SU-DHL-6 (cell line): ENCODE results near the gene UBE2E2.

Experiments used
- EZH2phosphoT487 ChIP-seq: fragments of 200-600 bp; sonication (generic), shearing (Covaris generic); conservative IDR thresholded peaks from 2 replicates; pipeline ENCODE4 v1.6.1; 2018; ENCODE audit warnings: mild to moderate bottlenecking, antibody characterized with exemption, low read length, moderate library complexity, mixed read lengths
- TF ChIP-seq, protein P1 (sequence below): fragments of 200-600 bp; sonication (generic); IDR thresholded peaks from one replicate; pipeline ENCODE4 v1.5.1; 2017; ENCODE audit warnings: antibody characterized with exemption, mild to moderate bottlenecking, low read length, moderate library complexity; ENCODE audit not compliant: insufficient read depth, poor library complexity, severe bottlenecking

DNA sequence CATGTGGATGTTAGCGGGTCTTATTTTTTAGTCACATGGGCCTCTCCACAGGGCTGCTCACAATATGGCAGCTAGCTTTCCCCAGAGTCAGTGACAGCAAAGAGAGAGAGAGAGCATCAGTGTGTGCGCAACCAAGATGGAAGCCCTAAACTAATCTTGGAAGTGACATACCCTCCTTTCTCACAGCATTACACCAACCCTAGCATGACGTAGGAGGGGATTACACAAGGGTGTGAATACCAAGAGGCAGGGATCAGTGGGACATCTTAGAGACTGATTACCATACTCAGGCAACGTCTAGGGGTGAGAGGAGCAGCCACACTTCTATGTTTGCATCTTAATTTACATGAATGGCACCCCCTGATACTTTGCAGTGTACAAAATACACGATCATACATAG, 3.5 kb upstream of the UBE2E2 start:
- TF ChIP-seq, protein P1, sequence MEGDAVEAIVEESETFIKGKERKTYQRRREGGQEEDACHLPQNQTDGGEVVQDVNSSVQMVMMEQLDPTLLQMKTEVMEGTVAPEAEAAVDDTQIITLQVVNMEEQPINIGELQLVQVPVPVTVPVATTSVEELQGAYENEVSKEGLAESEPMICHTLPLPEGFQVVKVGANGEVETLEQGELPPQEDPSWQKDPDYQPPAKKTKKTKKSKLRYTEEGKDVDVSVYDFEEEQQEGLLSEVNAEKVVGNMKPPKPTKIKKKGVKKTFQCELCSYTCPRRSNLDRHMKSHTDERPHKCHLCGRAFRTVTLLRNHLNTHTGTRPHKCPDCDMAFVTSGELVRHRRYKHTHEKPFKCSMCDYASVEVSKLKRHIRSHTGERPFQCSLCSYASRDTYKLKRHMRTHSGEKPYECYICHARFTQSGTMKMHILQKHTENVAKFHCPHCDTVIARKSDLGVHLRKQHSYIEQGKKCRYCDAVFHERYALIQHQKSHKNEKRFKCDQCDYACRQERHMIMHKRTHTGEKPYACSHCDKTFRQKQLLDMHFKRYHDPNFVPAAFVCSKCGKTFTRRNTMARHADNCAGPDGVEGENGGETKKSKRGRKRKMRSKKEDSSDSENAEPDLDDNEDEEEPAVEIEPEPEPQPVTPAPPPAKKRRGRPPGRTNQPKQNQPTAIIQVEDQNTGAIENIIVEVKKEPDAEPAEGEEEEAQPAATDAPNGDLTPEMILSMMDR: no peak
- no peak for TF ChIP-seq EZH2phosphoT487
